ENCODE data around the gene POLR1E.

Gene POLR1E

DNA sequence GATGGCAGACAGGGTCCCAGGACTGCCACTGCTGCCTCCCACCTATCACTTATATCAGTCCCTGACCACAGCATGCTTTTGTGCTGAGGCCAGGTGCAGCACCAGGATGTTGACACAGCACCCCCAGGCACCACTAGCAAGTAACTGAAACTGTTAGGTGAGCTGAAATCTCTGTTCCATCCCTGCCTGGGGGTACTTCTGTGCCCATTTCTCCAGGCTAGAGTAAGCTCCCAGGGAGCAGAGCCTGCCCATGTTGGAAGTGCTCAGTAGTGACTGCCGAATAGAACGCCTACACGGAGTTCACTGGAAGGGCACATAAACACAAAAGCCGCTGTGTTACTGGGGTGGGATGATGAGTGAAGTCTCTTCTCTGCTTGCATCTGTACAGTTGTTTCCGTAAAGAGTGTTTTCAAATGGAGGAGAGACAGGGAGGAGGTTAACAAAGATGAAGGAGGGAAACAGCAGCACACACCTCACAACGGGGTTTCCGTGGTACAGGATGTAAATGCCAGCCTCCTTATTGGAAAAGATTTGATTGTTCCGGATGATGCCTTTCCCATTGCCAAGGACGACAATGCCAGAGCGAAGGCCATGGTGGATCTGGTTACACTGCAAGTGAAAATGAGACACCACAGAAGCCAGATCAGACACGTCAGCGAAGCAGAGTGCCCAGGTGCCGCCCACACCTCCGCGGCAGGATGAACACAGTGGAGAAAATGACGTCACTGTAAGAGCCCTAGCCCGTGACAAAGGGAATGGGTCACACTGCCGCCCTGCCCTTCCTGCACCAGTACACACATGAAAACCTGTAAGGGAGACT lies 43.1 kb downstream of the POLR1E start:
- no peak for DNase-seq (ENCODE audit: insufficient read length, low spot score)
- no peak for FAIRE-seq

DNA sequence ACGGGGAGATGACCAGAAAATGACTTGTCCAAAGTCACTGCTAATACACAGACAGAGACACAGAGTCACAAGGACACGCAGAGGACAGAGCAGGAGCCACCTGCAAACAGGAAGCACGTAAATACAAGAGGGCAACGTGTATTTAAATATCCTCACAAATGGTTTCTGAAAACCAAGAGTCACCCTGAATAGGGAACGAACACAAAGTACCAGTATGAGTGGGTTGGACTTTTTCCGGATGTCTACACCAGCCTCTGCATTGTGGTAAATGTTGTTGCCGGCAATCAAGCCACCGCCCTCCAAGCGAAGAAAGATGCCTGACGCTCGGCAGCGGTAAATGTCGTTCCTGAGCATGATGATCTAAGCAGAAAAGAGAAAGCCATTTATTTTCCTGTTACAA lies 46.0 kb downstream of the POLR1E start:
- FAIRE-seq, result no peak

DNA sequence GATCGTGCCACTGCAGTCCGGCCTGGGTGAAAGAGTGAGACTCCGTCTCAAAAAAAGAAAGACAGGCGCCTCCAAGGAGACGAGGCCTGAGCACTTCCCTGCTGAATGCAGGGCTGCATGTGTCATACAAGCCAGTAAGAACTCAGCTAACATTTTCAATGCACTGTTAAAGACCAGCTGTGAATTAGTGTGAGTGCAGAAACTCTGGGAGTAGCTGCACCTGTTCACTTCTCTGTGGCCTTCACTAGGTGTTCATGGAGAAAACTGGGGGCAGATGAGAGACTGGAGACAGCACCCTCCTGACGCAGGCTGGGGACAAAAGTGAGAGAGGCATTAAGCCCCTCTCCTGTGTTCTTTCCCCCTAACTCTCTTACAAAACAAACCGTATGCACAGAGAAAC lies 48.7 kb downstream of the POLR1E start:
- FAIRE-seq, result no peak
- DNase-seq (ENCODE audit: insufficient read length, low spot score), result no peak

More for the DNA sequence above, 46.0 kb downstream of the POLR1E start:
- no peak for DNase-seq (ENCODE audit: insufficient read length, low spot score)

- FAIRE-seq, result no peak
- DNase-seq (ENCODE audit: insufficient read length, low spot score), result no peak
These were observed 49.2 kb downstream of the POLR1E start for GRCh38 chr9:37534901-37535300.

- DNase-seq (ENCODE audit: insufficient read length, low spot score) (no peak), FAIRE-seq (no peak)
These were observed 52.4 kb downstream of the POLR1E start for GRCh38 chr9:37538099-37538498.

DNA sequence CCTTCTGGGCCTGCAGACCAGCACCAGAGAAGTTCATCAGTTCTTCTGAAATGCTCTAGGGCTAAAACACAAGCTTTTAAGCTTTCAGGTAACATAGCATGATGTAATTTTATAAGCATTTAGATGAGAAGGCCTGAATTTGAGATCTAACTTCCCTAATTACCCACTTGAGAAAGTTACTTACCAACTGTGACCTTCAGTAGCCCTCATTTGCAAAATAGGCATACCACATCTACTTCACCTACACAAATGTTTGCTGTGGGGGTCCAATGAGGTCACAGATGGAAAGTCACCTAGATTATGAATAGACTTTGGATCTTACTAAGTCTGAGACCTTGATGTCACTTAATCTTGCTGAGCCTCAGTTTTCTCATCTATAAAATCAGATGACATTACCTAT lies 53.9 kb downstream of the POLR1E start:
- DNase-seq (ENCODE audit: insufficient read length, low spot score) (no peak), FAIRE-seq (no peak)

DNA sequence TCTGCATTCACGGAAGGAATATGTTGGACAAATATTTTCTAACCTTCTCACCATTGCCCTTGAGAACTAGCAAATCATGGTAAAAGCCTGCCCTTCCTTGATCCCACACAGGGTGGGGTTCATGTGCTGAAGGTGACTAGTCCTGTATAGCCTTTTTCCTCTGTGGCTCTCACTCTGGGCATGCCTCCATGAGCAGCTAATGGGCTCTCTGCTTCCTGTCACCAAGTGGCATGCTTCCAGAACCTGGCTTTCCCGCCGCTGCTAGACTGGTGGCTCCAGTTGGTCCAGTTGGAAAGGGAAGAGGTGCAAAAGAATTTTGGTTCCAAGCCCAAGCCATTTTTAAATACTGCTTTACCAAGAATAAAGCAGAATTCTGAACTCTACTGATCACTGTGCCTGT lies 54.9 kb downstream of the POLR1E start:
- FAIRE-seq (no peak), DNase-seq (ENCODE audit: insufficient read length, low spot score) (no peak)

DNA sequence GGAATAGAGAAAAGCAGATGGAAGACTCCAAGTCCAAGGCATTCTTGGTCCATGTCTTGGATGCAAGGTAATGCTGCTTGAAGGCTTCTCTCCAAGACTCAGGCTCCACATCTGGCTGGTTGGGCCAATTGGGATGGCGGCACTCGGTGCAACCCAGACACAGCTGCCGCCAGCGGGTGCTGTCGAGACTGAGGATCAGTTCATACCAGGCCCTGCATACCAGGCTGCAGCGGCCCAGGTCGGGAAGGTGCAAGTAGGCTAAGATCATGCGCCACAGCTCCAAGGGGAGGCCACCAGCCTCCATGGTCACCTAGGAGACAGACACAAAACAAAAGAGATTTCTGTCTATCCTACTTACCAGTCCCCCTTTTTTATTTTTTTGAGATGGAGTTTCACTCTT lies 55.7 kb downstream of the POLR1E start:
- DNase-seq (ENCODE audit: insufficient read length, low spot score) (no peak), FAIRE-seq (no peak)

DNA sequence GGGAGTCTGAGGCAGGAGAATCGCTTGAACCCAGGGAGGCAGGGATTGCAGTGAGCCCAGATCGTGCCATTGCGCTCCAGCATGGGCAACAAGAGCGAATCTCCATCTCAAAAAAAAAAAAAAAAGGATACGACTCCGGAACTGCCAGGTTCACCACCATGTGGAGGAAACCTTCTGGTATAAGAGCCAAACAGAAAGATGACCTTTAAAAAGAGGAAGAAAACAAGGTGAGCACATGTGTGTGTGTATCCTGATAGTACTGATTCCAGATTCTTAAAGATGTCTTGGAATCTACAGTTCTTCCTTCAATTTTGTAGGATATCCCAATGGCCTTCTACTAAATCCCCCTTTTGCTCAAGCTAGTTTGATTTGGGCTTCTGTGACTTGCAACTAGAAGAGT lies 56.7 kb downstream of the POLR1E start:
- DNase-seq (ENCODE audit: insufficient read length, low spot score) (no peak), FAIRE-seq (no peak)

DNA sequence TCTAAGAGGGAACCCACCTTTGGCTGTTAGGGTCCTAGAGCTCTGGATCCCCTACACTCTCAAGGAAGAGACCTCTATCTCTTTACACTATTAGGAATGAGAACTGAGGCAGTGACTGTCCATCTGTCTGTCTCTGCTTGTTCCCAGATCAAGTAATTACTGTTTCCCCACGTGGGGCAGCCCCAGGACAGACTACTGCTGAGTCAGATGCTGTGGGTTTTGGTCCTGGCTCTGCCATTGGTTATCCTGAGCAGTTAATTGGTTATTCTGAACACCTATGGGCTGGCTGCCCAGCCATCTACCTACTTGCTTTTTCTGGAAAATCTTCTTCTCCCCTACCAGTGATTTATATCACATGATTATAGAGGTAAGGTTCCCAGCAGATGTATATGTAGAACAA lies 57.1 kb downstream of the POLR1E start:
- no peak for FAIRE-seq

DNA sequence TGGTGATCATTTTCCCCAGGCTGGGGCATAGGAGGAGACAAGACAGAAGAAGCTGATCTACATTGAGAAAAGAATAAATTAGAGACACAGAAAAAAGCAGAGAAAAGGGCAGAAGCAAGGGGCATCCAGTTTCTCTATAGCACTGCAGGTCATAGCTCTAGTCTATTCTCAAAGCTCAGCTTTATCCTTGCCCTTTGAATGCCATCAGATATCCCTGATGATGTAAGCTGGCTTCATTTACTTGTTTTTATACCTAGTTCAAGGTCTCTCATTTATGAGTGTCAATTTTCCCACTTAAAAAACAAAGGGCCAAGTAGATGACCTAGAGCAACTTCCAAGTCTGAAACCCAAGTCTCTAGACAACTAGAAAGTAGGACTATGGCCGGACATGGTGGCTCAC lies 57.7 kb downstream of the POLR1E start:
- DNase-seq (ENCODE audit: insufficient read length, low spot score) (no peak), FAIRE-seq (no peak)

More for the DNA sequence above, 57.1 kb downstream of the POLR1E start:
- DNase-seq (ENCODE audit: insufficient read length, low spot score), result no peak

- DNase-seq (ENCODE audit: insufficient read length, low spot score), result no peak
- FAIRE-seq, result no peak
These were observed 61.7 kb downstream of the POLR1E start for GRCh38 chr9:37547328-37547878.

GRCh38 chr9:37549527-37549926 lies 63.8 kb downstream of the POLR1E start:
- DNase-seq (ENCODE audit: insufficient read length, low spot score) (no peak), FAIRE-seq (no peak)

DNA sequence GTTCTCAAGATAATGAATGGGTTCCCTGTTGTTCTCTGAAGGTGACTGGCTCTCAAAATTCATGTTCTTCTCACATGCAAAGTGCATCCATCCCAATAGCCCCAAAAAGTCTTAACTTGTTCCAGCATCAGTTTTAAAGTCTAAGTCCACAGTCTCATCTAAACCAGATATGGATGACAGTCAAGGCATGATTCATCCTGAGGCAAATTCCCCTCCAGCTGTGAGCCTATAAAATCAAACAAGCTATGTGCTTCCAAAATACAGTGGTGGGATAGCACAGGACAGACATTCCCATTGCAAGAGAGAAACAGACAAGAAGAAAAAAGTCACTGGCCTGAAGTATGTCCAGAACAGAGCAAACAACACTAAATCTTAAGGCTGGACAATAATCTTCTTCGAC lies 65.0 kb downstream of the POLR1E start:
- no peak for FAIRE-seq
- no peak for DNase-seq (ENCODE audit: insufficient read length, low spot score)

DNA sequence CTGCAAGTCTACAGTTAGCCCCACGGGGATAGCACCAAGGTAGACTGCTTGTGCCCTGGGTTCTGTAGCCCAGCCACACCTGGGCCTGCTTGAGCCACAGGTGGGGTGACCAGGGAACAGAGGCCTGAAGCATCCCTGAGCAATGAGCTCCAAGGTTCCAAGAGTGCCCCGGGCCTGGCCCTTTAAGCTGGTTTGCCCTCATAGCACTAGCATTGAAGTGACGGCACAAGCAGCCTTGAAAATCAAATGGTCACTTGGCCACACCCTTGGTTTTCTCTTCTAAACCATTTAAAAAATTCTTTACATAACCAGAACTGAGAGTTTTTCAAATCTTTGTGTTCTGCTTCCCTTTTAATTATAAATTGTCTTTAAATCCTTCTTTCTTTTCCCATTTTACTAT lies 65.7 kb downstream of the POLR1E start:
- no peak for DNase-seq (ENCODE audit: insufficient read length, low spot score)
- no peak for FAIRE-seq

DNA sequence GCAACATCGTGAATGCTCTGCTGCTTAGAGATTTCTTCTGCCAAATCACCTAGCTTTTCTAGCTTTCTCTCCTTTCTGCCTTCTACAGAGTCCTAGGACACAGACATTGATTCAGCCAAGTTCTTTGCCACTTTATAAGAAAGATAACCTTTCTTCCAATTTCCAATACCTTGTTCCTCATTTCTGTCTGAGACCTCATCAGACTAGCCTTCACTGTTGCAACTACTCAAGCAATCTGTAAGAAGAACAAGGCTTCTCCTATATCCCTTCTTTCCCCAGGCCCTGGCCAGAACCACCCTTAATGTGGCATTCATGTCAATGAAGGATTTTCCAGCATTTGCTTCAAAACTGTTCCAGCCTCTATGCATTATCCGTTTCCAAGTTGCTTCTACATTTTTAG lies 66.1 kb downstream of the POLR1E start:
- FAIRE-seq, result no peak
- no peak for DNase-seq (ENCODE audit: insufficient read length, low spot score)

Measured in HTR-8/SVneo (cell line).